Ishikawa (cell line): ENCODE measurements around the gene CCDC51.

ENCODE experiments used
- CEBPB ChIP-seq: IDR thresholded peaks from 2 replicates; pipeline ENCODE4 v1.6.1; 2012
- CREB1 ChIP-seq: IDR thresholded peaks from 2 replicates; pipeline ENCODE4 v1.6.1; 2012; ENCODE audit warnings: low read depth
- EP300 ChIP-seq: IDR thresholded peaks from 2 replicates; pipeline ENCODE4 v1.6.1; 2012; ENCODE audit warnings: borderline replicate concordance
- MAX ChIP-seq: IDR thresholded peaks from 2 replicates; pipeline ENCODE4 v1.6.1; 2012
- NFIC ChIP-seq: IDR thresholded peaks from 2 replicates; pipeline ENCODE4 v1.6.1; 2012
- RAD21 ChIP-seq: IDR thresholded peaks from 2 replicates; pipeline ENCODE4 v1.6.1; 2012; ENCODE audit warnings: low read depth
- REST ChIP-seq: IDR thresholded peaks from 2 replicates; pipeline ENCODE4 v1.6.1; 2012; ENCODE audit warnings: low read depth, mild to moderate bottlenecking
- TAF1 ChIP-seq: IDR thresholded peaks from 2 replicates; pipeline ENCODE4 v1.6.1; 2012; ENCODE audit warnings: low read depth, mild to moderate bottlenecking
- TCF12 ChIP-seq: IDR thresholded peaks from 2 replicates; pipeline ENCODE4 v1.6.1; 2012; ENCODE audit warnings: low read depth
- TEAD4 ChIP-seq: IDR thresholded peaks from 2 replicates; pipeline ENCODE4 v1.6.1; 2012
- USF1 ChIP-seq: IDR thresholded peaks from 2 replicates; pipeline ENCODE4 v1.6.1; 2012
- YY1 ChIP-seq: IDR thresholded peaks from 2 replicates; pipeline ENCODE4 v1.6.1; 2012; ENCODE audit warnings: low read depth

GRCh38 chr3:48397767-48398681 is 41.9 kb downstream of the CCDC51 start:
- no peak for TF ChIP-seq NFIC
- TF ChIP-seq YY1: no peak
- TF ChIP-seq TCF12: no peak
- TF ChIP-seq EP300: no peak
- TF ChIP-seq MAX: no peak
- no peak for TF ChIP-seq CEBPB
- TF ChIP-seq RAD21: no peak
- TF ChIP-seq TAF1: no peak
- TF ChIP-seq USF1: no peak
- TF ChIP-seq REST: no peak
- TF ChIP-seq CREB1: no peak
- TF ChIP-seq TEAD4: no peak
